Lower leg skin (tissue), 4 donors: Measurements from ENCODE around the gene PPP2R2B. TPM values are rescaled to one million over a fixed set of nuclear protein-coding genes. Genes with fewer than 3 reads are reported as not detected.

Source experiments
- DNase-seq, 2 donors: peaks; one replicate each; pipeline ENCODE4 v3.0.0-alpha.2; 2019; ENCODE audit warnings: low spot score in 2 of 2
- H3K4me3 ChIP-seq: fragments of 200-600 bp; sonication (generic); 2 replicates; pipeline ENCODE4 v1.5.1; 2017; ENCODE audit warnings: mild to moderate bottlenecking, low read depth; ENCODE audit not compliant: poor library complexity, severe bottlenecking
- POLR2A ChIP-seq, 2 donors: fragments of 450-650 bp; IDR thresholded peaks; one replicate each; pipeline ENCODE4 v1.6.1; 2016 to 2017; ENCODE audit warnings: antibody characterized with exemption in 2 of 2, mild to moderate bottlenecking in 1 of 2, moderate library complexity in 1 of 2
- WGBS, 2 donors: methylation state at CpG; one replicate each; pipeline ENCODE4 v1.1.5; 2018; 5-methylcytosine and 5-hydroxymethylcytosine counted together
- intact Hi-C: fragments of 100-400 bp; cut with DNase I; formaldehyde crosslinking; loops from one replicate; pipeline ENCODE4 v1.15.0; 2023; ENCODE audit warnings: low total_unique reads
- total RNA-seq, 4 donors: library from RNA; depleted of rRNA; stranded (reverse); fragments of >200 nt; gene quantifications; one replicate each; pipeline ENCODE4 v1.1.0, GENCODE V29; 2016
- TF ChIP-seq, protein P1 (sequence below), 3 donors: fragments of 450-650 bp; IDR thresholded peaks; one replicate each; pipeline ENCODE4 v1.5.1; 2016; ENCODE audit warnings: antibody characterized with exemption in 3 of 3, mild to moderate bottlenecking in 3 of 3, moderate library complexity in 2 of 3

PPP2R2B gene
- total RNA-seq, 4 donors from 2014 or later = 3.7 to 8.4 (median 4.5) TPM

DNA sequence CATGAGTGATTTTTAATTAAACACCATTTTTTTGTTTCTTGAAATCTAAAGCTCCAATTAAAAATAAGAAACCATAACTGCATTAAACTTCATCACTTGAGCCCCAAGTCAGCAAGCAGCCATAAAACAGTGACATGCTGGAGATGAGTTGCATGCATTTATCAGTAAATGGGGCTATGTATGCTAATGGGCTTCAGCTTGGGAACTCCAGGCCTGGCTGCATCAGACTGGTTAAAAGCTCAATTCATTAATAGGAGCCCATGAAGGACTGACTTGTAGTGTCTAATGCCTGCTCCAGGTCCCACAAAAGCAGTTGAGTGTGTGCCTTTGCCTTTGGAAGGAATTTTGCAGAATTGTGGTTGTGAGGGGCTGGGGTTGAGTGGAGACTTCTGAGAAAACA is 328.9 kb downstream of the PPP2R2B start:
- H3K4me3 ChIP-seq = no peak overlapping the region
- intact Hi-C loops = no loop called here
- TF ChIP-seq POLR2A (IDR thresholded peaks at IDR 0.05) = no peak
- DNase-seq = no peak

DNA sequence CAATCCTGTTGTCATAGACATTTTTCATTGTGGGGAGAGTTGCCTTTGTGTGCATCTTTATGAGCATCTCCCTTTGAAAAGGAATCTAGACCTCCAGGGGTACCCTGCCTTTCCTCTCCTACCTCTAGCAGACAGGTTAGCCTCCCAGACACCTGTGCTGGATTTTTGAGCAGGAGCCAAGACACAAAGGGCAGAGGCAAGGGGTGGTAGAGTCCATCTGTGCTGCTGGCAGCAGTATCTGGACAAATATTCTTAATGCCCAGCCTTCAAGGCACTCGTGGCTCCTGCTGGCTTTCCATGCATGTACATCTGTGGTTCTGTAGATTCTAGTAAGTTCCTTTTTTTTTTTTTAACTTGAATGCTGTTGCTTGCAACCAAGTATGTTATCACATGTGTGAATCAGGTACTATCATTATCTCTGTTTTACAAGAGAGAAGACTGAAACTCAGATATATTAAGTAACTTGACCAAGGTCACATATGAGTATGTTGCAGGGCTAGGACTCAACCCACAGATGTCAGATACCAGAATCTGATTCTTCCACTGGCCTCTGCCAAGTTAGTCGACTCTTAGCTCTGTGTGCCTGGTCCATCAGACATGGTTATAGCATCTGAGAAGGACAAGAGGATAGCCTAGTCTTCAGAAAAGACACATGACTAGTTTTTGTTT is 329.6 kb downstream of the PPP2R2B start:
- 39 to 44% methylated on average over 2 of the region's 2 CpGs for WGBS, 2 donors
- DNase-seq = no peak
- H3K4me3 ChIP-seq = no peak overlapping the region
- intact Hi-C loops = no loop called here
- TF ChIP-seq POLR2A (IDR thresholded peaks at IDR 0.05) = no peak

DNA sequence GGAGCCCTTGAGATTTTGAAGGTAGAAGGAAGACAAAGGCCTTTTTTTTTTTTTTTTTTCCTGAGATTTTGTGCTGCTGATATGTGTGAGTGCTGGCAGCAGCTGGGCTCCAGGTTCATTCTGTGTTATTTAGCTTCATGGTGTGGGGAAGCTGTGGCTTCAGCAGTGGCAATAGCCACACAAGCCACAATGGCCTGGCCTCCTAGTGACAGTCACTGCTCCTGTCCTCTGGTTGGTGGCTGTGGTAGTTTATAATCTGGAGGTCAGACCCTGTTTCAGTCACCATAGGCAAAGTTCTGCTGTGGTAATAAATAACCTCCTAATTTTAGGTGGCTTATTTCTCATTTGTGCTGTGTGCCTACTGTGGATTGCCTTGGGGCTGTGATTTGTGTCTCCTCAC is 334.3 kb downstream of the PPP2R2B start:
- no peak overlapping the region for H3K4me3 ChIP-seq
- TF ChIP-seq, protein P1, sequence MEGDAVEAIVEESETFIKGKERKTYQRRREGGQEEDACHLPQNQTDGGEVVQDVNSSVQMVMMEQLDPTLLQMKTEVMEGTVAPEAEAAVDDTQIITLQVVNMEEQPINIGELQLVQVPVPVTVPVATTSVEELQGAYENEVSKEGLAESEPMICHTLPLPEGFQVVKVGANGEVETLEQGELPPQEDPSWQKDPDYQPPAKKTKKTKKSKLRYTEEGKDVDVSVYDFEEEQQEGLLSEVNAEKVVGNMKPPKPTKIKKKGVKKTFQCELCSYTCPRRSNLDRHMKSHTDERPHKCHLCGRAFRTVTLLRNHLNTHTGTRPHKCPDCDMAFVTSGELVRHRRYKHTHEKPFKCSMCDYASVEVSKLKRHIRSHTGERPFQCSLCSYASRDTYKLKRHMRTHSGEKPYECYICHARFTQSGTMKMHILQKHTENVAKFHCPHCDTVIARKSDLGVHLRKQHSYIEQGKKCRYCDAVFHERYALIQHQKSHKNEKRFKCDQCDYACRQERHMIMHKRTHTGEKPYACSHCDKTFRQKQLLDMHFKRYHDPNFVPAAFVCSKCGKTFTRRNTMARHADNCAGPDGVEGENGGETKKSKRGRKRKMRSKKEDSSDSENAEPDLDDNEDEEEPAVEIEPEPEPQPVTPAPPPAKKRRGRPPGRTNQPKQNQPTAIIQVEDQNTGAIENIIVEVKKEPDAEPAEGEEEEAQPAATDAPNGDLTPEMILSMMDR (IDR thresholded peaks at IDR 0.05) = no peak
- DNase-seq = no peak
- intact Hi-C loops = loop anchor here (5.0 kb wide), 1 partner anchor 418 kb away; no protein-coding TSS in a partner anchor

DNA sequence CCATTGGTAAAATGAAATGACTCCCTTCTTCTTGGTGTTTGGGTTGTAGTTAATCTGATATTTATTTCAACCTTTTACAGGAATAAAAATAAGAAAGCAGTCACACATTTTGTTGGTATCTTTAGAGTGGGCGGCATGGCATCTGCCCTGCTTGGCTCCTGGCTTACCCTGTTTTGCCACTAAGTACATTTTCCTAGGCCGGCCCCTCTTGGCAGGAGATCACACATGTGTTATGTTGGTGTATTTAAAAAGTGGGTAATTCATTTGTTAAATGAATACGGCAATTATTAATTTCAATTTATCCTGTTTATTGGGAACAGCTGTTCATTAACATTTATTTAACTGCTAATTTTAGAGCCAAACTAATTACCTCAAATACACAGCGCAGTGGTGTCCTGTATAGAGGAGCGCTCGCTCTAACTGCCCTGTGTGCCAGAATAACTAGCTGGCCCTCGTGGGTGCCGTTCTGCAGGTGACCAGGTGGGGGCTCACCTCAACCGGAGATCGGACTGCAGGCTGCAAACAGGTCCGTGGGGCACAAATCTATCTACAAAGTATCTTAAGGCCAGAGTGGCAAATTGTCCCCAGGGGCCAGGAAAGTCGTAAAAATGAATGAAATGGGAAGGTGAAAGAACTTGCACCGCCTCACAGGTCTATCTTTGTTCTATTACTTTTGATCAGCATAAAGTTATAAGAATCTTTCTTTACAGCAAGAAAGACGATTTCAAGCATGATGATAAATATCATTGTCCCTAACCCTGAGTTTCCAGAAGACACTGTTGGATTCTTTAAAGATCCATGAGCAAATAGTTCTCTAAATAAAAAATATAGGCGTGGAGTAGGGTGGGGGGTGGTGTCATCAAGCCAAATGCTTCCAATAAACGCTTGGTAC is 336.4 kb downstream of the PPP2R2B start:
- intact Hi-C loops = loop anchor here (5.0 kb wide), 1 partner anchor 420 kb away; no protein-coding TSS in a partner anchor
- WGBS, 2 donors = 18 to 19% methylated on average over 16 of the region's 16 CpGs
- TF ChIP-seq, protein P1 (IDR thresholded peaks at IDR 0.05) = no peak
- TF ChIP-seq POLR2A (IDR thresholded peaks at IDR 0.05) = no peak
- peak; percentile 50 to 90 for DNase-seq
- no peak overlapping the region for H3K4me3 ChIP-seq

DNA sequence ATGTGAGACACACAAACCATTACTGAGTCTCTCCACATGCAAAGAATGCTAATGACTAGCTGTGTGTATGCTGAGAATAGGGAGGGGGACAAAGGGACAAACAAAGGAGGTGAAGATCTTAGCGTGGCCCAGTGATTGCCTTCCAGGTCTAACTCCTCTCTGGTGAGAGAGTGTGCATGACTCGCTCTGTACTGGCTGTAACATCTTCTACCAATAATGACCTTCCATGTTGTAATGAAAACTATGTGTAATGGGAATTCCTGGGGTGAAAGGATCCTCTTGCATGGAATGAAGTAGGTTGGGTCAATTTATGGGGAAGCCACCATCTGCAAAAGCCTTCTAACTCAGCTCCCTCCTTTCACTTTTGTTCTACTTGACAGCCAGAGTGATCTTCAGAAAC is 338.1 kb downstream of the PPP2R2B start:
- whole genome bisulfite sequencing, 2 donors = 79 to 87% methylated on average over 2 of the region's 2 CpGs
- intact Hi-C loops = loop anchor here (5.0 kb wide), 1 partner anchor 422 kb away; no protein-coding TSS in a partner anchor
- no peak overlapping the region for H3K4me3 ChIP-seq
- no peak for DNase-seq
- TF ChIP-seq POLR2A (IDR thresholded peaks at IDR 0.05) = no peak
- TF ChIP-seq, protein P1 (IDR thresholded peaks at IDR 0.05) = no peak

DNA sequence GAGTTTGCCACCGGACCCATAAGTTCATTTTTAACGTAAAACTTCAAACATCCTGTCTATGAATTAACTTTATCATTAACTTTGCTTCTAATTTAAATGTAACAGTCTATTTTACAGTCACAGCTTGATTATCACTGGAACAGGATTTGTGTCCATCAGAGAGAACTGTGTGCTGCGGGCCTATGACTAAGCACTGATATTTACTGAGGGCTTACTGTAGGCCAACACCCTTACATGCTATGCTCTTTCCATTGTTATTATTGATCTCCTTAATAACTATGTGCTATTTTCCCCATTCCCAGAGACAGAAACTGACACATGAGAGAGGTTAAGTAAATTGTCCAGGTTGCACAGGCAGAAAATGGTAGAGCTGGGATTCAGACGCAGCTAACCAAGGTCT is 338.6 kb downstream of the PPP2R2B start:
- no peak for DNase-seq
- H3K4me3 ChIP-seq = no peak overlapping the region
- intact Hi-C loops = loop anchor here (5.0 kb wide), 1 partner anchor 422 kb away; no protein-coding TSS in a partner anchor
- WGBS, 2 donors = 91 to 96% methylated on average over 4 of the region's 4 CpGs
- TF ChIP-seq POLR2A (IDR thresholded peaks at IDR 0.05) = no peak
- TF ChIP-seq, protein P1 (IDR thresholded peaks at IDR 0.05) = no peak
